Endothelial cell of umbilical vein (primary cell): ENCODE measurements around the gene AGBL4.

Experiments used
- EZH2 ChIP-seq: IDR thresholded peaks from 2 replicates; pipeline ENCODE4 v1.6.1; 2012; ENCODE audit warnings: borderline replicate concordance, low read depth, mild to moderate bottlenecking, moderate library complexity, low read length, inconsistent platforms; ENCODE audit not compliant: severe bottlenecking
- GATA2 ChIP-seq: IDR thresholded peaks from 2 replicates; pipeline ENCODE4 v1.7.0; 2011; ENCODE audit warnings: low read depth, mild to moderate bottlenecking, moderate library complexity, mixed read lengths, low read length; ENCODE audit not compliant: insufficient read length, insufficient read depth
- MAX ChIP-seq: IDR thresholded peaks from 2 replicates; pipeline ENCODE4 v1.6.1; 2011; ENCODE audit not compliant: insufficient read depth, insufficient read length
- POLR2A ChIP-seq: IDR thresholded peaks from 2 replicates; pipeline ENCODE4 v1.6.1; 2012; ENCODE audit warnings: low read depth, mild to moderate bottlenecking, control low read depth, low read length
- TF ChIP-seq, protein P1 (sequence below), 2 donors: IDR thresholded peaks; 1 replicate in 1 of 2; 2 replicates in 1 of 2; pipeline ENCODE4 v1.5.1; 2011; ENCODE audit warnings: low read length in 2 of 2, mild to moderate bottlenecking in 2 of 2, moderate library complexity in 2 of 2, control low read depth in 1 of 2, inconsistent platforms in 1 of 2, low read depth in 1 of 2; ENCODE audit not compliant: insufficient read depth in 1 of 2; ENCODE audit errors: extremely low read depth in 1 of 2

GRCh38 chr1:48773133-48773532 lies 1250.6 kb downstream of the AGBL4 start:
- TF ChIP-seq, protein P1, sequence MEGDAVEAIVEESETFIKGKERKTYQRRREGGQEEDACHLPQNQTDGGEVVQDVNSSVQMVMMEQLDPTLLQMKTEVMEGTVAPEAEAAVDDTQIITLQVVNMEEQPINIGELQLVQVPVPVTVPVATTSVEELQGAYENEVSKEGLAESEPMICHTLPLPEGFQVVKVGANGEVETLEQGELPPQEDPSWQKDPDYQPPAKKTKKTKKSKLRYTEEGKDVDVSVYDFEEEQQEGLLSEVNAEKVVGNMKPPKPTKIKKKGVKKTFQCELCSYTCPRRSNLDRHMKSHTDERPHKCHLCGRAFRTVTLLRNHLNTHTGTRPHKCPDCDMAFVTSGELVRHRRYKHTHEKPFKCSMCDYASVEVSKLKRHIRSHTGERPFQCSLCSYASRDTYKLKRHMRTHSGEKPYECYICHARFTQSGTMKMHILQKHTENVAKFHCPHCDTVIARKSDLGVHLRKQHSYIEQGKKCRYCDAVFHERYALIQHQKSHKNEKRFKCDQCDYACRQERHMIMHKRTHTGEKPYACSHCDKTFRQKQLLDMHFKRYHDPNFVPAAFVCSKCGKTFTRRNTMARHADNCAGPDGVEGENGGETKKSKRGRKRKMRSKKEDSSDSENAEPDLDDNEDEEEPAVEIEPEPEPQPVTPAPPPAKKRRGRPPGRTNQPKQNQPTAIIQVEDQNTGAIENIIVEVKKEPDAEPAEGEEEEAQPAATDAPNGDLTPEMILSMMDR (IDR thresholded peaks at IDR 0.05; ENCODE audit: extremely low read depth in 1 of 2, insufficient read depth in 1 of 2, low read depth in 1 of 2, low read length in 2 of 2): no peak
- no peak for TF ChIP-seq POLR2A
- TF ChIP-seq EZH2: no peak
- TF ChIP-seq GATA2: no peak
- no peak for TF ChIP-seq MAX
